Endothelial cell of umbilical vein (primary cell): Measurements from ENCODE around the gene SP140.

Source experiments
- EZH2 ChIP-seq: IDR thresholded peaks from 2 replicates; pipeline ENCODE4 v1.6.1; 2012; ENCODE audit warnings: borderline replicate concordance, low read depth, mild to moderate bottlenecking, moderate library complexity, low read length, inconsistent platforms; ENCODE audit not compliant: severe bottlenecking
- TF ChIP-seq, protein P1 (sequence below), 2 donors: IDR thresholded peaks; 1 replicate in 1 of 2; 2 replicates in 1 of 2; pipeline ENCODE4 v1.5.1; 2011; ENCODE audit warnings: low read length in 2 of 2, mild to moderate bottlenecking in 2 of 2, moderate library complexity in 2 of 2, control low read depth in 1 of 2, inconsistent platforms in 1 of 2, low read depth in 1 of 2; ENCODE audit not compliant: insufficient read depth in 1 of 2; ENCODE audit errors: extremely low read depth in 1 of 2

DNA sequence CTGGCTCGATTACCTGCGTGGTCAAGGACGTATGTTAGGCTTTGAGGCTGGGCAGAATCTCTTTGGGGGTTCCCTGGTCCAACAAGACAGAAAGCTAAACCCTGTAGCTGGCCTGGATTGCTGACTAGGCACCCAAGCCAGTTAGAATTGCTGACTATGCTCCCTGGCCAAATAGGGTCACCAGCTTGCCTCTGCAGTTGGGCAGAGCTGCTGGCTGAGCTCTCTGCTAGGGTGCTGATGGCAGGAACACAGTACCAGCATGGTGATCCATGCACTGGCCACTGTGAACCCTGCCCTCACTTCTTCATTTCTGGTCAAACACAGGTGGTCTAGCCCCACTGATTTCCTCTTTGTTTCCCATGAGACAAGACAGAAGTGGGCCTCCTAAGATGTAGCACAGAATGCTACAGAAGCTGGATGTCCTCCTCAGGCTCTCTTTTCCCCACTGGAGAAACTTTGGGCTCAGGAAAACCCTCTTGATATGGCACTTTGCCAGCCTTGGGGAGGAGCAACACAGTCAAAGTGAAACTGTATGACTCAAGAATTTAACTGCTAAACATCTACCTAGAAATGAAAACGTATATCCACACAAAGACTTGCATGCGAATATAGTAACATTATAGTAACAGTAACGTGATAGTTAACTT is 122.2 kb downstream of the SP140 start:
- TF ChIP-seq, protein P1, sequence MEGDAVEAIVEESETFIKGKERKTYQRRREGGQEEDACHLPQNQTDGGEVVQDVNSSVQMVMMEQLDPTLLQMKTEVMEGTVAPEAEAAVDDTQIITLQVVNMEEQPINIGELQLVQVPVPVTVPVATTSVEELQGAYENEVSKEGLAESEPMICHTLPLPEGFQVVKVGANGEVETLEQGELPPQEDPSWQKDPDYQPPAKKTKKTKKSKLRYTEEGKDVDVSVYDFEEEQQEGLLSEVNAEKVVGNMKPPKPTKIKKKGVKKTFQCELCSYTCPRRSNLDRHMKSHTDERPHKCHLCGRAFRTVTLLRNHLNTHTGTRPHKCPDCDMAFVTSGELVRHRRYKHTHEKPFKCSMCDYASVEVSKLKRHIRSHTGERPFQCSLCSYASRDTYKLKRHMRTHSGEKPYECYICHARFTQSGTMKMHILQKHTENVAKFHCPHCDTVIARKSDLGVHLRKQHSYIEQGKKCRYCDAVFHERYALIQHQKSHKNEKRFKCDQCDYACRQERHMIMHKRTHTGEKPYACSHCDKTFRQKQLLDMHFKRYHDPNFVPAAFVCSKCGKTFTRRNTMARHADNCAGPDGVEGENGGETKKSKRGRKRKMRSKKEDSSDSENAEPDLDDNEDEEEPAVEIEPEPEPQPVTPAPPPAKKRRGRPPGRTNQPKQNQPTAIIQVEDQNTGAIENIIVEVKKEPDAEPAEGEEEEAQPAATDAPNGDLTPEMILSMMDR (IDR thresholded peaks at IDR 0.05; ENCODE audit: extremely low read depth in 1 of 2, insufficient read depth in 1 of 2, low read depth in 1 of 2, low read length in 2 of 2): no peak
- no peak for TF ChIP-seq EZH2
